Adrenal gland (tissue), 5 donors: ENCODE measurements around the gene CREB3L4.

Experiments used
- CTCF ChIP-seq, 6 experiments: fragments of 450-650 bp in 4 of 6; fragments of 200-600 bp in 2 of 6; sonication (generic) in 1 of 6; IDR thresholded peaks; 1 replicate in 5 of 6; 2 replicates in 1 of 6; pipeline versions ENCODE4 v1.5.1 to v1.8.0; 2016 to 2021; ENCODE audit warnings: antibody characterized with exemption in 6 of 6, mild to moderate bottlenecking in 2 of 6, moderate library complexity in 1 of 6
- POLR2A ChIP-seq, 2 donors: fragments of 450-650 bp; IDR thresholded peaks; one replicate each; pipeline ENCODE4 v1.6.1; 2017; ENCODE audit warnings: antibody characterized with exemption in 2 of 2, mild to moderate bottlenecking in 2 of 2, moderate library complexity in 1 of 2
- donor health status: DM: no; HTN: no; CAD: no.

- TF ChIP-seq CTCF (IDR thresholded peaks at IDR 0.05): no peak
- no peak for TF ChIP-seq POLR2A (IDR thresholded peaks at IDR 0.05)
Observed at GRCh38 chr1:153945131-153945794, 22.4 kb upstream of the CREB3L4 start.
